LHCN-M2 (cell line): ENCODE measurements around the gene ZBP1. TPM values are rescaled to one million over a fixed set of nuclear protein-coding genes. Genes with fewer than 3 reads are reported as not detected.

Source experiments
- DNase-seq: peaks from one replicate; pipeline ENCODE4 v3.0.0-alpha.2; 2012; ENCODE audit warnings: low read depth
- total RNA-seq: library from RNA; depleted of rRNA; stranded (reverse); fragments of >200 nt; gene quantifications from 2 replicates; pipeline ENCODE4 v1.2.3, GENCODE V29; 2014

ZBP1 gene
- total RNA-seq, 1 experiment from 2014 or later: not detected

DNA sequence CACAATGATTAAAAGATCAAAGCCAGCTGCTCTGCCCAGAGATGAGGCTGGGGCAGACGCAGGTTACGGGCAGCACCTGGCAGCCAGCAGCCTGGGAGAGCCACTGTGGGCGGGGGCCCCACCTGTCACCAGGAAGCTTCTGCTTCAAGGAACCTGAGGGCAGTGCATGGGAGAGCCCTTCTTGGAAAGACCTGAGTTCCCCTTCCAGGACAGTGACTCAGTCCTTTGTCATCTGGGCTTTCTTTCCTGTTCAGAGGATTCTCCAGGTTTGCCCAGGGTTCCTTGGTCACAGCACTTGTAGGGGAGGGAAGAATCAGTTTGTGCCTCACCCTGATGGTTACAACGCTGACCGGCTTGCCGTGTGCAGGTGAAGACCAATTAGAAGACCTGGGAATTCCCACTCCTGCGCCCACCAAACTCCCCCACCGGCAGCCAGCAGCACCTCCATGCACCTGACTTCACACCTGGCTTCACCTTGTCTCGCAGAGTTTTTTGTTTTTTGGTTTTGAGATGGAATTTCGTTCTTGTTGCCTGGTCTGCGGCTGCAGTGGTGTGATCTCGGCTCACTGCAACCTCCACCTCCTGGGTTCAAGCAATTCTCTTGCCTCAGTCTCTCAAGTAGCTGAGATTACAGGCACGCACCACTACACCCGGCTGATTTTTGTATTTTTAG, 2.0 kb downstream of the ZBP1 start:
- DNase-seq: no peak

DNA sequence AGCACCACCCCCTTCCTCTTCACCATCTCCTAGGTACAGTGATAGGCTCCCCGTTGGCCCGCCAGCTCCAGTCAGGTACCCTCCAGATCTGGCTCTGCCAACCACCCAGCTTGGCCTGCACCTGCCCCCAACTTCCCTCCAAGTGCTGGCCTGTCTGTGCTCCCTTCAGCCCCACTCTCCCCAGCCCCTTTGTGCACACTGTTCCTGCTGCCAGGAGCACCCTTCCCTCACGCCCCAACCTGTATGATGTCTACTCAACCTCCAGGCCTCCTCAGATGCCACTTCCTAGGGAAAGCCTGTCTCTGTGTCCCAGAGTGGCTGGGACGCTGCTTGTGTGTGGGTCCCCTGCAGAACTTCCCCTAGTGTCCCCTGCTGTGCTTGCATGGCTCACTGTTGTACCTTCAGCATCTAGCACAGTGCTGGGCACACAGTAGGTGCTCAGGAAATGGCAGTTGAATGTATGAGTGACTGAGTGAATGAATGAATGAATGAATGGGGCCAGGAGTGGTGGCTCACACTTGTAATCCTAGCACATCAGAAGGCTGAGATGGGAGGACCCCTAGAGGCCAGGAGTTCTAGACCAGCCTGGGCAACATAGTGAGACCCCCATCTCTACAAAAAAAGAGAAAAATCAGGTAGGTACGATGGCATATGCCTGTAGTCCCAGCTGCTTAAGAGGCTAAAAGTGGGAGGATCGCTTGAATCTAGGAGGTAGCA, 3.0 kb downstream of the ZBP1 start:
- no peak for DNase-seq

DNA sequence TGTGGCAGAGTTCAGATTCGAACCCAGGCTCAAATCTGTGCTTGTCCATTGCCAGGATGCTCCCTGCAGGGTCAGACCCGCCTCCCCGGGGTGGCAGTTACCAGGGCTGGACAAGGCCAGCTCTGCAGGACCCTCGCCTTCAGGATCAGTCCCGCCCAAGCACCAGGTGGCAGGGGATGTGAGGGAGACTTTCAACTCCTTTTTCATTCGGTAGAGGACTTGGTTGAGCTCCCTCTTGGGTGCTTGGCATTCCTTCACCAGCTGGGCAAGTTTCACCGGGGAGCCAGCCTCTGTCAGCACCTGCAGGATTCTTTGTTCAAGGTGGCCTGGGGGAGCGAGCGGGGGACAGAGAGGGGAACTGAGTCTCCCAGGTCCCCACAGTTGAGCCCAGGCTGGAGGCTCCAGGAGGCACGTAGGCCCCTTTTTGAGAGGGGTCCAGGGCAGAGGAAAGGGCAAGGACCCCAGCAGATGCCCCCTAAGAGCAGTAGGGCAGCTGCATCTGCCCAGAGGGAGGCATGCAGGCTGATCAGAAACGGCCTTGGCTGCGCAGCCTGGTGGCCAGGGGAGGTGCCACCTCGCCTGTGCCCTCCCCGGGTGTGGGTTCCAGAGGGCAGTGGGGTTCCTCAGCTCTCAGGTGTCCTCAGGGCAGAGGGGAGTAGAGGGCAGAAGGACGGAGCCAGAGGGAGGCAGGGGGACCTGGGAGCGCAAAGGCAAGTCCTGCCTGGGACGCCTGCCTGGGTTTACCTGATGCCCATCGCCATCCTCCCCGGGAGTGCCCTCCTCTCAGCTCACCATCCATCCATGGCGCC, 3.9 kb downstream of the ZBP1 start:
- no peak for DNase-seq

DNA sequence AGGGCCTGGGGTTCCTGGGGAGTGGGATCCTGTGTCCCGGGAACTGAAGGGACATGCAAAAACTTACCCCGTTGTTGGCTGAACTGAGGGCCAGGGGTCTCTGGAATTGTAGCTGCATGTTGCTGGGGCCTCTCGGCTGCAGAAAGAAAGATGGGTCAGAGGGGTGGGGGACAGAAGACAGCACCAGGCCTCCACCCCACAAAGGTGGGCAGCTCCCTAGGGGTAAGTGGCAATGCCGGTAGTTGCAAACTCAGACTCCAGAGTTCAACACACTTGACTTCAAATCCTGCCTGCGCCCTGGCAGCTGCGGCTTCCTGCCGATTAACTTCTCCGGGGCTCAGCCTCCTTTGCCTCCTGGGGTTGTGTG, 4.8 kb downstream of the ZBP1 start:
- DNase-seq: no peak

DNA sequence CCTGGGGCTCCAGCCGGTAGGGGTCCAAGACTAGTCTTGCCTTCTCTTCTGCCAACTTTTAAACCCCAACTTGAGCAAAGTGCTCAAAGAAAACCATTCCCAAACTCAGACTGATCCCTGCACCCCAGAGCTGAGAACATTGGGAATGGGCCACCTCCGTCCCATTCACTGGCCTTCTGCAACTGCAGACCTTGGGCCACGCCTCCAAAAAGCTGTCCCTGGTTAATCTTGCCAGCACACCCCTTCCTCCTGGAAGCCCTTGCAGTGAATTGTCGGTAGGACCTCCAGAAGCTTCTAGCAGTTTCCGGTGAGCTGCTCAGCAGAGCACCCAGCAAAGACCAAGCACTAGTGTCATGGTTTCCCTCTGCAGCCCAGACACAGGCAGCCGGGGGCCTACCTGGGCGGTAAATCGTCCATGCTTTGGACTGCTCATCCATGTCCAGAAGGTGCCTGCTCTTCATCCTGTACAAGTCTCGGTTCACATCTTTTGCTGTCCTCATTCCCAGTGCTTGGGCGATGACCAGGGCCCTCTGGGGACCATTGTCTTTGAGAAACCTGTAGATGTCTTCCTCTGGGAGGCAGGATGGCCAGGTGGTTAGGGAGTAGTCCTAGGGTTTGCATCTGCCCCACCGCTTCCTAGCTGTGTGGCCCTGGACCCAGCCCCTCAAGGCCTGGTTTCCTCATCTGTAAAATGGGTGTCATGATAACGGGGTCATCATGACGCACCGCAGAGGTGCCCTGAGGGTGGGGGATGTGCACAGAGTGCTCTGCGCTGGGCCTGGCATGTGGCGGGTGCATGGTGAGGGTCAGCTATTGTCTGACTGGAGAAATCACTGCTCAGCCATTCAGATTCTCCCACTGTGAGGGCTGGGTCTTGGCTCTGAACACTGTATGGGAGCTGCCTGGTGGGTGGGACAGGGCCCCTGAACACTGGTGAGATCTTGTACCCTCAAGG, 5.5 kb downstream of the ZBP1 start:
- no peak for DNase-seq

DNA sequence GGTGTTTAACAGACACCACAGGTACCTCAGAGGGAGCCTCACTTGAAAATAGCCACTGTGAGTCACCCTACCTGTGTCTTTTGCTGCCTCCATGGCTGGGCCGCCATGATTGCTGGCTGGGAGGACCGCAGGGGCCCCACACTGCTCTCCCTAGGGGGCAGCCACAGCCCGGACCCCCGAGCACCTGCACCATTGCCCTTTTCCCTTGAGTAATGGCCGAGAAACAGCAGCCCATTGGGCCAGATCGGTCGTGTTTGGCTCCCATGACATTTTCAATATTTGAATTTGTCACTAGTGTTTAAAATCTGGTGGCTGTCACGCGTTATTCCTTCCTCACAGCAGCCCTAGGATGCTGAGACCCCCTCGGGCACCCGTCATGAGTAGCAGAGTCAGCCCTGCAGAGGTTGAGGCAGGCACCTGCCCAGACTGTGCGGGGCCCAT, 6.7 kb downstream of the ZBP1 start:
- no peak for DNase-seq

DNA sequence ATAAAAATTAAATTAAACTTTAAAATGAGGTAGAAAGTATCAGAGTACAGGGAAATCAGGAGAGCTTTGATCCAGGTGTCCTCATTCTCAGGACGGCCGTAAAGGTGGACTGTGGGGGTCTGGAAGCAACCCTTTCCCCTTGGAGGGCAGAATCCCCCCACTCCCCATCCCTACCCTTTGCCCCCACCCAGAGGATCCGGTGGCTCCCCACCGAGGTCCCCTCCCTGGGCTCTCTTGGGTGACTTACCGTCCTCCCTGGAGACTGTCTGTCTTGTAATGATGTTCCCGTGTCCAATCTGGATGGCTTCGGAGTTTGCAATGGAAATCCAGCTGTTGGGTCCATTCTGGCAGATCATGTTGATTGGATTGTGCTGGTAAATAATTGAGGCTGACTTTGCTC, 7.3 kb downstream of the ZBP1 start:
- DNase-seq: no peak

DNA sequence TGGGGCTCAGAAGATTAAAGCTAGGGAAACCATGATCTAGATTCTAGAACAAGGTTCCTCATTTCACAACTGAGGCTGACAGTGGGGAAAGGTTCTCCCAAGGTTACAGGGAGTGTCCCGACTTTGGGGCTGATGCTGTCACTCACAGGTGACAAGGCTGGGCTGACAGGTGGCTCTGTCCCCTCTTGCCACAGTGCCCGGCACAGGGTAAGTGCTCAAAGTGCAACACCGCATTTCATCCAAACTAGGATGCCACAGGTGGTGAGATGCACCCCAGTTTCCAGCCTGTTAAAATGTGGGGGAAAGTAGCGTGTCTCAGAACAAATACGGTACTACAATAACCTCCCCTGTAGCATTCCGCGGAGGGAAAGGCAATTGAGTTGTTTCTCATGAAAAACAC, 7.8 kb downstream of the ZBP1 start:
- no peak for DNase-seq

DNA sequence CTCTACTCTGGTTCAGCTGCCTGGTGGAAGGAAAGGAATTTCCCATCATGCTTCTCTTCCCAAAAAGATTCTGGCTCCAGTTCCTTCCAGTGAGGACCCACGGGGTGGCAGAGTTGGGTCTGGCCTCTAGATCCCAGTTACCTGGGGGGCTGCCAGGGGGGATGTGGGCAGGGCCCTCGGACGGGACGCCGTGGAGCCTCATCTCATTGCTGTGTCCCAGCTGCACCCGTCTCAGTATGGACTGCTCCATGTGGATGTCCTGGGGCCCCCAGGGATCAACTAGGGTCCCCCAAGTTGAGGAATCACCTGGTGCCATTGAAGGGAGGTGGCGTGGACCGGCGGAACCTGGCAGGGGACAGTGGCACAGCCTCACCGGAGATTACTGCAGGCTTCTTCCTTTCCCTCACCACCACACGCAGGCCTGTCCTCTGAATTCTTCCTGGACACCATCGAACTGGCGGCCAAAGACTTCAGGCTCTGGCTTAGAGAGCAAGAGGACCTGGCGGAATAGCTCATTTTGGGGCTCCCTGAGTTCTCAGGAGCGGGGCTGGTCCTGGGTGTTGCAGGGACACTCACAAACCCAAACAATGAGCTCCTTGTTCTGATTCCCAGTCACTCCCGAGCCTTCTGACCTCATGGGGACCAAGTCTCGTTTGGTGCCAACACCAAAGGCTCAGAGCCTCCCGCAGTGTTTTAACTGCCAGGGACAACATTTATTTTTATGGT, 8.5 kb downstream of the ZBP1 start:
- no peak for DNase-seq

DNA sequence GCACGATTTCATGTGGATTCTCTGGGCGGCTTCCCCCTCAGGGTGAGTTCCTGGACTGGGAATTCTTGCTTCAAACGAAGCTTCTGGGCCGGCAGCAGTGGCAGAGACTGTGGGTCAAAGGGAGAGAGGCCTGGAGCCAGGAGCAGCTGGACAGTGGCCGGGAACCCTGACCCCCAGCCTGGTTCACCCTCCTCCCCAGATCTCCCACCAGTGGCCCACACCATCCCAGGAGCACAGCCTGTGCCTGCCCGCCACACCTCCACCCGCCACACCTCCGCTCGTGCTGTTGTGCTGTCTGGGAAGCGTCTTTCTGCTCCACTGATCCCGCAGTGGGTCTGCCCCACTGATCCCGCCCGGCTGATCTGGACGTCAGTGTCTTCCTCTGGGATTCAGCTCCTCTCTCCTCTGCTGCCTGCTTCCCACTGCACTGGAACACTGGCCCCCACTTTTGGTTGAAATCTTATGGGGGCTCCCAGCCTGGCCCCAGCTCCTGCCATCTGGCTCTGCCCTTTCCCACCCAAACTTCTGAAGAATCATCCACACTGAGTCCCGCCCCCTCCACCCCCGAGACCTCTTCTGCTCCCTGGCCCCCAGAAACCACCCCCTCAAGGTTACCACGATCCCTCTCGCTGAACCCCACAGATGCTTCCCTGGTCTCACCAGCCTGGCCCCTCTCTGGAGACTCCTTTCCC, 9.8 kb downstream of the ZBP1 start:
- no peak for DNase-seq

DNA sequence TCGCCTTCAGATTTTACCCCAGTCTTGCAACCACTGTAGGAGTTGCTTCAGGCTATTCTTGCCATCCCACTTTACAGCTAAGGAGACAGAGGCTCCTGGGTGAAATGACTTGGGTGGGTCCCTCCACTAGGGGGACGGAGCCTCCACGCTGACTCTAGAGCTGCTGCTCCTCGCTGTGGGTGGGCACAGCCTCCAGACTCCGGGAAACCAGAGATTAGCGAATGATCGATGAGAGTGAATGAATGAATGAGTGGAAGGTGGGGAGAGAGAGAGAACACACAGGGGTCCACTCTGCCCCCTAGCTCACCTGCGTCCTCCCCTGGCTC, 10.4 kb downstream of the ZBP1 start:
- no peak for DNase-seq

DNA sequence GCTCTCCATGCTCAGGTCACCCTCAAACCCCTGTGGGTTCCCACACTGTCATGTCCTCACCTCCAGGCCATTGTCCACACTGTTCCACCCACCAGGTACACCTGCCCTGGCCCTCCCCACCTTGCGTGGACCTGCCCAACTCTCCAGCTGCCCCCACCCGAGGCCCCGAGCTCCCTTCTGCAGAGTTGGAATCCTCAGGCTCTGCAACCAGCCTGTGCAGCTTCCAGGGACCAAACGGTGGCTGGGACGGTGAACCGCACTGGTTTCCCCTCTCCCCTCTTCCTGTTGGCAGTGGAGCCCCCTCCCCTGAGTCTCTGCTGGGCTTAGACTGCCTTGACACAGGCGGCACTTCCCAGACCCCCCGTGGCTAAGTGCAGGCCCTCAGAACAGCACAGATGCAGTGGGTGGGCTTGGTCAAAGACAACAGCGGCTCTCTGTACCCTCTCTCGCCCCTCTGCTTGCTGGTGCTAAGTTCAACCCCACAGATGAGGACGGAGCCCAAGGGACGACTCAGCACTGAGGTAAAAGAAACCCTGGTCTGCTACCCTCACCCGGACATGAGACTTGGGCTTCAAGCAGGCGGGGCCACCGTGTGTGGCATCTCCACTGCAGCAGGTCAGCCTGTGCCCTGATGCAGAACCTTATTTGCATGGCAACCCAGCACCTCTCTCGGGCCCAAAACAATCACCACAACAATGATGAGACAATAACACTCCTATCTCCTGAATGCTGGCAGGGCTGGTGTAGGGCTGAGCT, 11.0 kb downstream of the ZBP1 start:
- DNase-seq: no peak

DNA sequence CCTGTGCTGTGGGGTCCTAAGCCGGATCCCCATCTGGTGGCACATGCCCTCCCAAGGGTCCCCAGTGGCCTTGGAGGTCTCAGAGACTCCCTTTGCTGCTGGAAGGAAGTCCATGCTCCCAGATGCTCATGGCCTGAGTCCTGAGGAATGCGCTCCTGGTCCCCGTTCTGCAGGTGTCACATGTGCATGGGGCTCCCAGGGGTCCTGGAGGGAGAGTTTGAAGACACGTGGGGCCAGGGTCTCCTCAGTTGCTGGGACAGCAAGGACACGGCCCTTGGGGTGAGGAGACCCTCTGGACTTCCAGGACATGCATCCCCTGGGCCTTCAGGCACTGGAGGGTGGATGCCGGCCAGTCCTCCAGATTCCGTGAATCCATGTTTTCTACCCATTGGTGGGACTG, 11.7 kb downstream of the ZBP1 start:
- no peak for DNase-seq

DNA sequence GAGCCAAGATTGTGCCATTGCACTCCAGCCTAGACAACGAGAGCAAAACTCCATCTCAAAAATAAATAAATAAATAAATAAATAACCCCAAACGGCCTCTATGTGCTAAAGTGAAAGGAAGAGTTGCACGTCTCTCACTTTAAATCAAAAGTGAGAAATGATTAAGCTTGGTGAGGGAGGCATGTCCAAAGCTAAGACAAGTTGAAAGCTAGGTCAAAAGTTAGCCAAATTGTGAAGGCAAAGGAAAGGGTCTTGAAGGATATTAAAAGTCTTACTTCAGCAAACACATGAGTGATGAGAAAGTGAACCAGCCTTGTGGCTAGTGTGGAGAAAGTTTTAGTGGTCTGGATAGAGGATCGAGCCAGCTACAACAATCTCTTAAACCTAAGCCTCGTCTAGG, 14.3 kb downstream of the ZBP1 start:
- no peak for DNase-seq

DNA sequence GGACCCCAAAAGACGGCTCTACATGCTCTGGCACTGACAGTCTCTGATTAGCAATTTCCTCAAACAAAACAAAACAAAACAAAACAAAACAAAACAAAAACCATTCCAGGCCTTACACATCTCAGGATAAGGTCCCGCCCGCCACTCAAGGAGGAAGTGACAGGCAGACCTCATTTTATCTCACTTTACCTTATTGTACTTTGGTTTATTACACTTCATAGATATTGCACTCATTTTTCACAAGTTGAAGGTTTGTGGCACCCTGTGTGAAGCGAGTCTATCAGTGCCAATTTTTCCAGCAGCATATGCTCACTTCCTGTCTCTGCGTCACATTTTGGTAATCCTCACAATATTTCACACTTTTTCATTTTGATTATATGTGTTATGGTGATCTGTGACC, 15.2 kb downstream of the ZBP1 start:
- DNase-seq: no peak

DNA sequence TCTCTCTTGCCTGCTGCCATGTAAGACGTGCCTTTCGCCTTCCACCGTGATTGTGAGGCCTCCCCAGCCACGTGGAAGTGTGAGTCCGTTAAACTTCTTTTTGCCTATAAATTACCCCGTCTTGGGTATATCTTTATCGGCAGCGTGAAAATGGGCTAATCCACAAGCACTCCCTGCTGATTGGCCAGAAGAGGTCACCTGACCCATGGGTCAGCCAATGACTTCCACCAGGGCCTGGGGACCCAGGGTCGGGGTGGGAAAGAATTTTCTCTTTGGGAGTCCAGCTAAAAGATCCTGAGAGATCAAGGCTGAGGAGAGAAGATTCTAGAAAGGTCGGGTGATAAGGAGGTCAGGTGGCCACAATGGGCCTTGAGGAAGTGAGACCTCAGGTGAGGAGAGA, 17.1 kb downstream of the ZBP1 start:
- DNase-seq: no peak

DNA sequence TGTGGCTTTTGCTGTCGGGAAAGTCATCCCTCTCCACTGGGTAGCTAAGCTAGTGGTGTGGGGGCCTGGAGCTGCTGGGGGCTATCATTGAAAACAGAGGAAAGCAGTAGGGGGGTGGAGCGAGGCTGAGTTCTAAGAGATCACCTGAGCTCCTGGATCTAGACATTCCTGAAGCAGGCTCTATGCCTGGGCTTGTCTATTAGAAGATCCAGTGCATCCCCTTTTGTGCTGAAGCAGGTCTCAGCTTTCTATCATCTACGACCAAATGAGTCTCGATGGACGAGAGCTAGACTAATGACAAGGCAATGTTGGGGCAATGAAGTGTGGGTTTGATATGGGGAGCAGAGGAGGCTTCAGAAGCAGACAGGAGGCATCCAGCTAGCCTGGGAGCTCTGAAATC, 18.5 kb downstream of the ZBP1 start:
- no peak for DNase-seq

DNA sequence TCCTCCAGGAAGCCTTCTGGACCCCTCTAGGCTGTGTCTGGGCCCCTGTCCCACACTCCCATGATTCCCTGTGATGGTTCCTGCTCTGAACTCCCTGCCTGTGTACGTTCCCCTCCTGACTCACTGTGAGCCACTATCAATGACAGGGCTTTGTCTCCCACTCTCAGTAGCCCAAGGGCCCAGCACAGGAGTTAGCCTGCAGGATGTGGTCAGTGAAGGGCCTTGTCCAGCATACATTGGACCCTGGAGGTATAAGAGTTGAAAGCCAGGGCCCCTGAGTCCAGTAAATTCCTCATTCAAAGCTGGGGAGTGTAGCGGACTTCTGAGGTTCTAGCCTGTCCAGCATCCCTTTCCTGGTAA, 19.0 kb downstream of the ZBP1 start:
- DNase-seq: no peak

DNA sequence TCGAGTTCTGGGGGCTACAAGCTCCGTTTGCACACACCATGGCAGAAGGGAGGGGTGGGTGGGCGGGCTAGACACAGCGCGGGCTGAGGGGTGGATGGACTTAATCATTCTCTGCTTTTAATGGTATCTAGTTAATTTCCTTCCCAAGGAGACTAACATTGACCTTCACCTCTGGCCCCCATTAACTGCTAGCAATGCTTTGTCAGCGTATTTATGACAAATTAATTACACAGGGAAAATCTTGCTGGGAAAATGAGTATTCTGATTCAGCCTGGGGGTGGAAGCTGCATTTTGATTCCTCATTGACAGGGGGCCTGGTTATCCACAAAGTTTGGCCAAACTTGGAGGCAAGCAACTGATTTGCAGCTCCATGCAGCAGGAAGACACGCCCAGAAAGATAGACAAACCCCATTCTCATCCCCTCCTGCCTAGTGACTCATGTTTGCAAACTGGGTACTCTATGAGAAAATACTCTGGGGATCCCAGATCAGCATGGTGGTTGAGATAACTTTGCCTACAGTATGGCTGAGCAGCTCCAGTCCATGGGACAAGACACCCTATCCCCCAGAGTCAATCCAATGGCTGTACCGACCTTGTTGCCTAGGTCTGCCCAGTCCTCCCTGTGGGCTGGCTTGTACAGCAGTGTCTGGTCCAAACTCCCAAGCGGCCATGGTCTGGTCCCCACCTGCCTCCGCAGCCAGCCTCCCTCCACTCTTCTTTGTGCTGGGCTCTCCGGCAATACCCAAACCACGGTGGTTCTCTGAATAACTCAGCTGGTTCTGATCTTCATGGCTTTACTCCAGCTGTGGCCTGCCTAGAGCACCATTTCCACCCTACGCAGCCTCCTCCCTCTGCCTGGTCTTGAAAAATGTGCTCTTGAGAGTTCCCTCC, 19.7 kb downstream of the ZBP1 start:
- peak; percentile 38 for DNase-seq
